HG03457 (cell line): ENCODE measurements around the gene RHOA.
"Not testable (repeated sequence)": the region's sequence is repeated elsewhere in the genome, so short reads cannot be mapped to it uniquely, and the experiment has no call there.

Experiments used
- ATAC-seq: cut with Tn5 transposase; IDR thresholded peaks from one replicate; pipeline ENCODE4 v1.9.1; 2021; ENCODE audit warnings: moderate number of reproducible peaks; ENCODE audit not compliant: unreplicated experiment

The RHOA gene

DNA sequence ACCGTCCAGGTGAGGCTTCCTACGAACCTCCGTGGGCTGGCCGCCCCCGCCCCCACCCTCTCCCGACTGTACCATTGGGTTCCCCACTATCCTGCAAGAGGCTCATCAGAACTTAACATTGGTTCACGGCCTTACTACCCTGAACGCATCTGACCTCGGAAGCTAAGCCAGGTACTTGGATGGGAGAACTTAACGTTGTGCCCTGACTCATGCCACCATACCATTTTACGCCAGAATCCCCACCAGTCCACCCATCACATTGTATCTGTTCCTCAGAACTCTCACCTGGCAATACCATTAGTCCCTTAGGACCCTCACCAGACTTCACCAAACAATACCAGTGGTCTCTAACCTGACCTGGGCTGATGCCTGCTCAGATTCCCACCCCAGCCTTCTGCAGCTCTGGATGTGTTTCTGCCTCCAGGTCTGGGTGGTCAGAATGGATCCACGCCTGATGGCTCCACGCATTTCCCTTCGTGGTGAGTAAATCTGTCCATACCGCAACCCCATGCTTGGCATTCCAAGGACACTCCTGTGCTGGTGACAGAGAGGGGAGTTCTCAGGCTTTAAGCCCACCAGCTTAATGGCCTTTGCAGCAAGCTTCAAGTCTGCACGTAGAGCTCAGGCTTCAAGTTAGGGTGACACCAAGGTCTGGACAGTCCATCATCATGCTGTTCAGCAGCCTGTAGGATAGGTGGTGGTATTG, 1.0 kb upstream of the RHOA start:
- peak; percentile 4 for ATAC-seq

DNA sequence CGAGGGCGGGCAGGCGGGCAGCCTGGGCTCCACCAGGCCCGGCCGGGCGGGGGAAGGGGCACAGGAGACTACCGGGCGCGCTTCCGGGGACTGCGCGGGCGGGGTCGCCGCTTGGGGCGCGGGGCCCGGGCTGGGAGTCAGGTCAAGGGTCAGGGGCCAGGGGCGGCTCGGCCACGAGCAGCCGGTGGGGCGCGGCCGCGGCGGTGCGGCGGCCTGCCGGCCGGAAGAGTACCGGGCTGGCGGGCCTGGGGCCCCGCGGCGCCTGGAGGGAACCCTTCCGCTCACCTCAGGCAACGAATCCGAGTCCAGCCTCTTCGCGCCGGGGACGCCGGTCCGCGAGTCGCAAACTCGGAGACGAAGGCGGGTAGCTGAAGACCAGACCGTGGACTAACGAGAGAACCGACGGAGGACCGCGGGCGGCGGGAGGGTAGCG, 225 bp downstream of the RHOA start:
- peak; percentile 24 for ATAC-seq

DNA sequence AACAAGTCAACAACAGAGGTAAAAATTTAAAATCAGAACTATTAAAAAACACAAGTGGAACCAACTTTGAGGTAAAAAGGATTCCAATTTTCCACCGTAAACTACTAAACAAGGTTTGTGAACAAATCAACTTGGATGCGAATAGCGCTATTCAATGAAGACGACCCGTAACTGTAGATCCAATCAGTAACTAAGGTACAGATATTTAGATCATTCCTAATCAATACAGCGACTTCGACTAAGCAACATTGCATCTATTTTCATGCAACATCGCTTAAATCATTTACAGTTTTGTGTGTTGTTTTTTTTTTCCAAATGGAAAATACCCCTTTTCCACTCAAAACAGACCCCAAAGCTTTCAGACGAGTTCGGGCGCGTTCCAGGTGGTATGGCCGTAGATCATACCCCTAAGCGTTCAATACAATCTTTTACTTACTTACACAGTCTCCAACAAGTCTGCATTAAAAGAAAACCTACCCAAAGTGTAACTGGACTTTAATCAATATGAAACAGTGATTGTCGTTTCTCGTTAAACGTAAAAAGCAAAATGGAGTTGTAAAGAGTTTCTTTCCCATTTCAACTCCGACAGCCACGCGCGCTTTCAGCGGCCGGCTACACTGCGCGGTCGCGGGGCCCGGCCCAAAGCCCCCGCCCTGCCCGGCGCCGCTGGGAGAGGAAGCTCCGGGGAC, 786 bp downstream of the RHOA start:
- no peak for ATAC-seq

DNA sequence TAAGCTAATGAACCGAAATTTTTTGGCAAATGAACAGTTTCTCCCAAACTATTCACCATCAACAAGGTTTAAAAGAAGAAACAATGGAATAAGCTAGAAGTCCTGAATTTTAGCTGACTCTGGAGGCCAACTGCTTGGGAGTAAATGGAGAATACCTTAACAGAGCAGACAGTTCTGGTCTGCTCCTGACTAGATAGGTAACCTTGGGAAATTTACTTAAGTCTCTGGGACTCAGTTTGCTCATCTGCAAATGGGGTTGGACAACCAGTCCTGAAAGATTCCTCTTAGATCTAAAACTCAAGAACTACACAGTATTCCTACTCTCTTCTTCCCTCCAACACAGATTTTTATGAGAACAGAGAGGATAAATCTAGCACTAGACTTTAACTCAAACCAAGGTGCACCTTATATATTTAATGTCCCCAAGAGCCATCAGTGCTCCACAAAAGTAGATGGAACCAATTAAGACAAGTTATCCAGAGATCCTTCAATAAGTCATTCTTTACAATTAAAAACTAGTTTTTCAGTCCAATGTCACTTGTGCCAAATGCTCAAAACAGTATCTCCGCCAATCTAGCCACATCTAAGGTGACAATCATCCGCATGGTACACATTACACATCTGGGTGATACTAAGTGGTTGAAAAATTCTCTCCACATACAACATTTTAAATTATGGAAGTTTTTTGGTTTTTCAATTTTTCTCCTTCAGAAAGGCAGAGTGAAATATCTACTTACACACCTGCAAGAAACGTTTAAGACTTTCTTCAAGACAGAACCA, 1.5 kb downstream of the RHOA start:
- ATAC-seq = no peak

DNA sequence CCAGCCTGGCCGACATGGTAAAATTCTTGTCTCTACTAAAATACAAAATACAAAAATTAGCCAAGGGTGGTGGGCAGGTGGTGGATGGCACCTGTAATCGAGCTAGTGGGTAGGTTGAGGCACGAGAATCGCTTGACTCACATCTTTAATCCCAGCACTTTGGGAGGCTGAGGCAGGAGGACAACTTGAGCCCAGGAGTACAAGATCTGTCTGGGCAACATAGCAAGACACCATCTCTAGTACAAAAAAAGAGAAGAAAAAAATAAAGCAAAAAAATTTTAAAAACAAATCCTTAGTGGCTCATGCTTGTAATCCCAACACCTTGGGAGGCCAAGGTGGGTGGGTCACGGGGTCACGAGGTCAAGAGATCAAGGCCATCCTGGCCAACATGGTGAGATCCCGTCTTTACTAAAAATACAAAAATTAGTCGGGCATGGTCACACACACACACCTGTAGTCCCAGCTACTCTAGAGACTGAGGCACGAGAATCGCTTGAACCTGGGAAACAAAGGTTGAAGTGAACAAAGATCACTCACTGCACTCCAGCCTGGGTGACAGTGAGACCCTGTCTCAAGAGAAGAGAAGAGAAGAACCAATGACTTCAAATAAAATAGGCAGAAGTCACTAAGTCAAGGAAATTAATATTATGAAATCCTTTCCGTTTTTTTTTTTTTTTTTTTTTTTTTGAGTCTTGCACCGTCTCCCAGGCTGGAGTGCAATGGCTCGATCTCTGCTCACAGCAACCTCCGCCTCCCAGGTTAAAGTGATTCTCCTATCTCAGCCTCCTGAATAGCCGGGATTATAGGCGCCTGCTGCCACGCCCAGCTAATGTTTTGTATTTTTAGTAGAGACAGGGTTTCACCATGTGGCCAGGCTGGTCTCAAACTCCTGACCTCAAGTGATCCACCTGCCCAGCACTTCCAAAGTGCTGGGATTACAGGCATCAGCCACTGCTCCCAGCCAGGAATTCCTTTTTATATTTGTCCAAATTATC, 4.9 kb downstream of the RHOA start:
- no peak for ATAC-seq

DNA sequence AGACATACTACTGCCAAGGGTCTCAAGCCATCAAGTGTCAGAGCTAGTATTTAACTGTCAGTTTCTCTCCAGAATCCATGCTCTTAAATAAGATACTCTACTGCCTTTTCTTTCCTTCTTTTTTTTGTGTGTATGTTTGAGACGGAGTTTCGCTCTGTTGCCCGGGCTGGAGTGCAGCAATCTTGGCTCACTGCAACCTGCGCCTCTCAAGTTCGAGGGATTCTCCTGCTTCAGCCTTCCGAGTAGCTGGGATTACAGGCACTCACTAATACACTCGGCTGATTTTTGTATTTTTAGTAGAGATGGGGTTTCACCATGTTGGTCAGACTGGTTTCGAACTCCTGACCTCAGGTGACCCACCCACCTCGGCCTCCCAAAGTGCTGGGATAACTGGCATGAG, 6.2 kb downstream of the RHOA start:
- ATAC-seq = not testable (repeated sequence)

DNA sequence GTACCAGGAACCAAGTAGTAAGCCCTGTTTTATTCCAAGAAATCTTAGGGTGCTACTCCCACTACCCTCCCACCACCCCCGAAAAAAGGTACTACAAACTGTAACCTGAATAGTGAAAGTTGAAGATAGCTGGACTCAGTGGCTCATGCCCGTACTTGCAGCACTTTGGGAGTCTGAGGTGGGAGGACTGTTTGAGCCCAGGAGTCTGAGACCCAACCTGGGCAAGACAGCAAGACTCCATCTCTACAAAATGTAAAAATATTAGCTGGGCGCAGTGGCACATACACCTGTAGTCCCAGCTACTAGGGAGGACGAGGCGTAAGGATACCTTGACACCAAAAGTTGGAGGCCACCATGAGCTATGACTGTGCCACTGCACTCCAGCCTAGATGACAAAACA, 7.9 kb downstream of the RHOA start:
- no peak for ATAC-seq

DNA sequence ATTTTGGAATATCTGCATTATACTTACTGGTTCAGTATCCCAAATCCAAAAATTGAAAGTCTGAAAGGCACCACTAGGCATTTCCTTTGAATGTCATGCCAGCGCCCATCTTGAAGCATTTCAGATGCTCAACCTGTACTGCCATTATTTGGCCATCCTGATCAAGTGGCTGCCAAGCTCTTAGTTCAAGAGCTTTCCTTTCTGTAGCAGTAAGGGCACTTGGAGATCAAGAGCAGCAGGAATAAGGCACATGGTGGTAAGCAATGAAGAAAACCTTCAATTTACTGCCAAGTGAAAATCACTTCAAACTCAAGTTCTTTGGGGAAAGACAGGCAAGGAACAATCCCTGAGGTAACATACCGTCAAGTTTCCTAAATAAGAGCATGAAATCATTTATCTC, 10.0 kb downstream of the RHOA start:
- ATAC-seq = no peak

DNA sequence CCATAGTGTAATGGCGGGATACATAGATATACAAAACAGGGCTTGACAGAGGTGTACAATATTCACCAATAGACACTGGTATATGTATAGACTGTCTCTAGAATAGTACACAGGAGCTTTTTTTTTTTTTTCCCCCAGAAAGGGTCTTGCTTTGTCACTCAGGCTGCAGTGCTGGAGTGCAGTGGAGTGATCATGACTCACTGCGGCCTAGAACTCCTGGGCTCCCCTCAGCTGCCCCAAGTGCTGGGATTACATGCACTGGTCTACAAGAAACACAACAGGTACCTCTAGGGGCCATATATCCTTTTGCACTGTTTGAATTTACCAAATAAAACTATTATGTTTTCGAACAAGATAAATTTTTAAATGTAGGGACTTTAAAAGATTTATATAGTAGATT, 12.3 kb downstream of the RHOA start:
- no peak for ATAC-seq

DNA sequence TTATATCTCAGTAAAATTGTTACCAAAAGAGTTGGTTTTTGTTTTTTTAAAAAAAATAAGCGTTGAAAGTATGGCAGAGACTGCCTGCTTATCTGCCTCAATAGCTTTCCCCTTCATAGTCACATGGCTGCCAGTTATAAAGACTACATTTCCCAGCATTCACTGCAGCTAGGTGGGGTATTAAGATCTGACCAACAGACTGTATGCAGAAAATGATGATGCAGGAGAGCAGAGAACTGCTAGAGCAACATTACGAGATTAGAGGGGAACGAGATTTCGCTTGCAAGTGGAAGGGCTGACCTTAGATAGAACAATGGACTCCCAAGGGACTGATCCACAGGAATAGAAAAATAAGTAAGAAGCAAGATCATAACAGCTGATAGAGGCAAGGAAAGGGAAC, 14.3 kb downstream of the RHOA start:
- no peak for ATAC-seq

DNA sequence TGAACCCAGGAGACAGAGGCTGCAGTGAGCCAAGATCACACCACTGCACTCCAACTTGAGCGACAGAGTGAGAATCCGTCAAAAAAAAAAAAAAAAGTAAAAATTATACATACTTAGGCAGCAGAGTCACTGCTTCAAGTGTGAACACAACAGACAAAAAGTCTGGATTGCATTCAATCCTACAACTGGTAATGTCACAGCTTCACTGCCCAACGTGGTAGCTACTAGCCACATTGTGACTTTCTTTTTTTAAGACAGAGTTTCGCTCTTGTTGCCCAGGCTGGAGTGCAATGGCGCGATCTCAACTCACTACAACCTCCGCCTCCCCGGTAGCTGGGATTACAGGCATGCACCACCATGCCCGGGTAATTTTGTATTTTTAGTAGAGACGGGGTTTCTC, 20.5 kb downstream of the RHOA start:
- not testable (repeated sequence) for ATAC-seq

DNA sequence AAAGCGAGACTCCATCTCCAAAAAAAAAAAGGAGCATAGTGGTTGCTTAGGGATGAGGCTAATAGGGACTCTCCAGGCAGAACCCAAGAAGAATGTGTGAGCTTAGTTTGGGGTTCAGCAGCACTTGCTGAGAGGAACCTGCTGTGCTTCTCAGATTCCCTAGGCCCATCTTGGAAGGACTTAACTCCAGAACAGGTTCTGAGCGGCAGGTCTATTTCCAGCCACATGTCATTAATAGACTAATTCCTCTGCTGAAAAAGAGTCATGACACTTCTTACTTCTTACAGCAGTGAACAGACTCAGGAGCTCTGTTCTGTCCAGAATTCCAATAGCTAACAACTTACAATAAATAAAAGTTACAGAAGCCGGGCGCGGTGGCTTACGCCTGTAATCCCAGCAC, 22.5 kb downstream of the RHOA start:
- ATAC-seq = no peak

DNA sequence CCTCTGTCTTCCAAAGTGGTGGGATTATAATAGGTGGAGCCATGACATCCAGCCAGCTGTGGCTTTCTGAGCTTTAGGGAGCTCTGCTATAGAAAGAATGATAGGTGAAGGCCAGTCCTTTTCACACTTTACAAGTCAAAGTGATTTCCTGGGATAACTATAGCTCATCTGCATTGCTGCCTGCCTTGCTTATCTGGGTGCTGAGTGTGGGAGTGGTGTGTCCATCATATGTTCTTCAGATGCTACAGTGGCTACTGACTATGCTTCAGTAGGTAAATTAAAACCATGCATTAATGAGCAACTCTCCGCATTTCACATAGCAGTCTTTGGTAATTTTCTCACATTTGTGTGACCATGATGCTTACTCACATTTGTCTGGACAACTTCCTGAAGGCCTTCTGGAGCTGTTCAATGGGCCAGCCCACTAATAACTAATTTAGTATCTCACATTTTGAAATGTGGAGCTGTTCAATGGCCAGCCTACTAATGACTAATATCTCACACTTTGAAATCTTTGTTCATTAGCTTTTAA, 23.4 kb downstream of the RHOA start:
- ATAC-seq = no peak

DNA sequence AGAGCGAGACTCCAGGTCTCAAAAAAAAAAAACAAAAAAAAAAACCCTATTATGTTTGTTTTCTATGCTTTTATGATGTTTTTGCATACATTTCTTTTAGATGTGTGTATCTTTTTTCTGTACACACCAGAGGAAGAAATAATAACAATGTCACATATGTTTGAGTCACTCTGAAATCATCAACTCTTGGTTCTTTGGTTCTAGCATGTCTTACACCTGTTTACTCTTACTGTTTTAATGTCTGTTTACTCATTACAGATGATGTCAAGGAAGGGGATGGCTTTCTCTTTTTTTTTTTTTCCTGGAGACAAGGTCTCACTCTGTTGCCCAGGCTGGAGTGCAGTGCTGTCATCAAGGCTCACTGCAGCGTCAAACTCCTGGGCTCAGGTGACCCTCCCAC, 24.1 kb downstream of the RHOA start:
- ATAC-seq = no peak

DNA sequence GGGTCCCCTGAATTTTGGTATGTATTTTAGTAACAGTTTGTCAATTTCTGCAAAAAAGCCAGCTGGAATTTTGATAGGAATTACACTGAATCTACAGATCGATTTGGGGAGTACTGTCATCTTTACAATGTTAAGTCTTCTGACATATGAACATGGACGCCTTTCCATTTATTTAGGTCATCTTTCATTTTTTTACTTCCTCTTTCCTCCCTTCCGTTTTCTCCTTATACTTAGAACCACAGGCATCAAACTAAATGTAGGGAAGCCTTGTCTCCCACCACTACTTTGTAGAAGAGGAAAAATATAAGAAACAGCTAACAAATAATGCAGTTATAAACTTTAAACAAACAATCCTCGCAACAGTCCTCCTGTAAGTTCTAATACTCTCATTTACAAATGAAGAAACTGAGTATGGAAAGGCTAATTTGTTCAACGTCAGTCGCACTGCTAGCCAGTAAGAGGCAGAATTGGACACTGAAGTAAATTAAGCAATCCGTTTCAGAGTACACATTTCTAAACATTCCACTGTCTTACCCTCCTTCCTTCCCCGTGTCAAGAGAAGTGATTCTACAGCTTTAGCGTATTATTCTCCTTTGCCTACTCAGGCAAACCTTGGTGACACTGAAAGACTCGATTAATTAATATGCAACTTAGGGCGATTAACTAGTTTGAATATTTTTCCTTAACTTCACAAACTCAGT, 25.6 kb downstream of the RHOA start:
- no peak for ATAC-seq

DNA sequence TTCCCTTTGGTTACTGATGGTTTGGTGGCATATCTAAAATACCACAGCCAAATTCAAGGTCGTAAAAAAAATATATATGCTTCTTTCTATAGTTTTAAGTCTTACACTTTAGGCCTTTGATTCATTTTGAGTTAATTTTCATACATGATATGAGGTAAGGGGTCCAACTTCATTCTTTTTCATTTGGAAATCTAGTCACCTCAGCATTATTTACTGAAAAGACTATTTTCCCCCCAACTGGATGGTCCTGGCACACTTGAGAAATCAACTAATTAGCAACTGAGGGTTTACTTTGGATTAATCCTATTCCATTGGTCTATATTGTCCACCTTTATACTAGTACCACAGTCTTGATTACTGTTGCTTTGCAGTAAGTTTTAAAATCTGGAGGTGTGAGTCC, 26.2 kb downstream of the RHOA start:
- ATAC-seq = no peak

DNA sequence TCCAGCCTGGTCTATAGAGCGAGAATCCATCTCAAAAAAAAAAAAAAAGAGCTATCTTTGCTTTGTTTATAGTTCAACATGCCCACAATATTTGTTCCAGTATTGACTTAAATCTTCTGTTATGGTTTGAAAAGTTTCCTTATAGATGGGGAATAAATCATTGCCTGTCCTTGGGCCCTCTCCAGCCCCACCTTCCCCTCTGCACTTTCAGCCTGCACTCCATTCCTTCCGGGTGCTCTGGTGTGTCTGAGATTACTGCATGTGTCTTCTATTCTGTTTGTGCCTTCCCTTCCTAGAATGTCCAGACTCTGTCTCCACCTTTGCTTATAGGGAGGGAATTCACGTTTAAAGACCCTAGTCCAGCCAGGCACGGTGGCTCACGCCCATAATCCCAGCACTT, 28.4 kb downstream of the RHOA start:
- no peak for ATAC-seq

DNA sequence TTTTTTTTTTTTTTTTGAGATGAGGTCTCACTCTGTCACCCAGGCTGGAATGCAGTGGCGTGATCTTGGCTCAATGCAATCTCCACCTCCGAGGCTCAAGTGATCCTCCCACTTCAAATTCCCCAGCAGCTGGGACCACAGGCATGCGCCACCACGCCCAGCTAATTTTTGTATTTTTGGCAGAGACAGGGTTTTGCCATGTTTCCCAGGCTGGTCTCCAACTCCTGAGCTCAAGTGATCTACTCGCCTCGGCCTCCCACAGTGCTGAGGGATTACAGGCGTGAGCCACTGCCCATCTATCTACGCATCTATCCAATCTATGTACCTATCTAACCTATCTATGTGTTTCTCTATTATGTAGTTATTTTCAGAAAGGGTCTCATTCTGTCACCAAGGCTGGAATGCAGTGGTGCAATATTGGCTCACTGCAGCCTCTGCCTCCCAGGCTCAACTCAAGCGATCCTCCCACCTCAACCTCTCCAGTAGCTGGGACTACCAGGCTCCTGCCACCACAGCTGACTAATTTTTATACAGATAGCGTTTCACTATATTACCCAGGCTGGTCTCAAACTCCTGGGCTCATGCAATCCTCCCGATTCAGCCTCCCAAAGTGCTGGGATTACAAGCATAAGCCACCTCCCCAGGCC, 33.4 kb downstream of the RHOA start:
- no peak for ATAC-seq

DNA sequence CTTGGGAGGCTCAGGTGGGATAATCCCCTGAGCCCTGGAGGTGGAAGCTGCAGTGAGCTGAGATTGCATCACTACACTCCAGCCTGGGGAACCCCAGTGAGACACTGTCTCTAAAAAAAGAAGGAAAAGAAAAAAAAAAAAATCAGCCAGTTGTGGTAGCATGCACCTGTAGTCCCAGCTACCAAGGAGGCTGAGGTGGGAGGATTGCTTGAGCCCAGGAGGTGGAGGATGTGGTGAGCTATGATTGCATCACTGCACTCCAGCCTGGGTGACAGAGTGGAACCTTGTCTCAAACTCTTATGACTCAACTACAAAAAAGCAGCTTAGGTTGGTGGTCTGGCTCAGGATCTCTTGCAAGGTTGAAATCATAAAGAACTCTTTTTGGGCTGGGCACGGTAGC, 34.3 kb downstream of the RHOA start:
- no peak for ATAC-seq
